HG03280 (cell line): ENCODE measurements around the gene NF2.

Experiments used
- ATAC-seq: cut with Tn5 transposase; IDR thresholded peaks from one replicate; pipeline ENCODE4 v1.9.1; 2021; ENCODE audit warnings: mild to moderate bottlenecking, moderate library complexity; ENCODE audit not compliant: unreplicated experiment

The NF2 gene

DNA sequence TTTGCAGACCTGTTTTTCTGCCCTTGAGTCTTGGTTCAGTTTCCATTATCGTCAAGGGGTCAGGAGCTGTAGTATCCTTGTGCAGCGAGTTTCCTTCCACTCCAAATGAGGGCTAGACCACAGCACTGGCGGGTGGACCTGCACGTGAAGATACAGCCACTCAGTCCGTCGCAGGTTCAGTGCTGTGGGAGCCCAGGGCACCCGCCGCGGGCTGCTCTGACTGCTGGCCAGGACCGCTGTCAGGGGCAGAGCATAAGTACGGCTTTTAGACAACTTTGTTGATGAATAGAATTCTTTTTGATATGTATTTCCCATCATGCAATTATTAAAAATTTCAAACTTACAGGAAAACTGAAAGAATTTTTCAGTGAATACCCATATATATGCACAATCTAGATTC is 56.6 kb downstream of the NF2 start:
- no peak for ATAC-seq

DNA sequence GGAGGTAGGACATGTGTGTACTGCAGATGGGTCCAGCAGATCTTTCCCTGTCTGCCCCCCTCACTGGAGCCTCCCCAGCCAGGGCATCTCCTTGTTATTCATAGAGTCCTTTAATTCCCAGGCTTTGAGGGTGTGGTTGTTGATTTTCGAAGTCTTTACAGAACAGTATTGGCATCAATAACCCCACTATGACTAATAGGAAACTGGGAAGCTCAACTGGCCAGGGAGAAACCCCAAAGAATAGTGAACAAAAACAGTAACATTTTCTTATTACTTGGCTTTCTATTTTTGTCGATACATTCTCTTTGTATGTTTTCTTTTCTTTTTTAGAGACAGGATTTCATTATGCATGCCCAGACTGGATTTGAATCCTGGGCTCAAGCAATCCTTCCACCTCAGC is 57.9 kb downstream of the NF2 start:
- ATAC-seq = no peak

DNA sequence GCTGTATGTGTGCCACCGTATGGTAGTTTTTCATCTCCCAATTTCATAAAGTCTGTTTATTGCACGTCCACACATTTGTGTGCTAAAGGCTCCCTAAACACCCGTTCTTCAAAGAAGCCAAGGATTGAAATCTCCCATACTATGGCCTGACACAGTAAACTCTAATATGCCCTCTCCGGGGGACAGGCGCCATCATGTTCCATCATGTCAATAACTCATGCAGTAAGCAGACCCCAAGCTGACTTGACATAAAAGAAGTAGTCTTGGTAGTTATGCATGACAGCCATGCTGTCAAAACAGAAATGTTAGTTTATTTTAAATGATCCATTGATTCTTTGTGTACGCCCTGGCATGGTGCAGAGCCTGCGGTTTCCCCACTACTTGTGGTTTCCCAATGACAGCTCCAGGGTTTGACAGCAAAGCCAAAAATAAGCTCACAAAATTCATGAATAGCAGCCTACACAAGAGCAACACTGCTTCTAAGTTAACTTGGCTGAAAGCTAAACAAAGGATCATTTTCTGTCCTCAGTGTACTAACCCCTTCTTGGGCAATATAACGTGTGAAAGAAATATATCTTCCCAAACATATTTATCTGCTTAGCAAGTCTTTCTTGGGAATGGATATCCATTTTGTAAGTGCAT is 59.9 kb downstream of the NF2 start:
- no peak for ATAC-seq

DNA sequence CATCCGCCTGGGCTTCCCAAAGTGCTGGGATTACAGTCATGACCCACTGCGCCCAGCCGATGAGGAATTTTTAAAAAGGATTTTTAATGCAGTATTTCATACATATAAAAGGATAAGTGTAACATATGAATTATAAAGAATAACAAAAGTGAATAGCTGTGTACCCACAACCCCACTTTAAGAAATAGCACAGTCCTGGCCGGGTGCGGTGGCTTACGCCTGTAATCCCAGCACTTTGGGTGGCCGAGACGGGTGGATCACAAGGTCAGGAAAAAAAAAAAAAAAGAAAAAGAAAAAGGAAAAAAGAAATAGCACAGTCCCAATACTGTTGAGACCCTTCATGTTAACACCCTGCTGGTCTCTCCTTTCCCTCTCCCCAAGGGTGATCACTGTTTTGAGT is 62.1 kb downstream of the NF2 start:
- ATAC-seq = no peak

DNA sequence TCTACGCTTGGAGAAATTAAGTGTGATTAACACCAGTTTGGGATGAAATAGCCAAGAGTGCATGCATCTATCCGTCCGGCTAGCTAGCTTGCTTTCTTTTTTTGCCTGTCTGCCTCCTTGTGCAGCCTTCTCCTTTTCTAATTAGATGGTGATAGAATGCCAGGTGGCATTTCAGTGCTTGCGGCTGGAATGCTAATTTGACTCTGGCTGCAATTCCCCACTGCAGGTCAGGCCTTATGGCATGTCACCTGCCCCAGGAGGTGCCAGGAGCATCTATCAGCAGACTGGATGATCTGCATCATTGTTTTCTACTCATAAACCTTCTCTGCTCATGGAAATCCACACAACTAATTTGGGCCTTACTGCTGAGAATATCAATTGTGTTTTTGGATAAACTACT is 65.2 kb downstream of the NF2 start:
- no peak for ATAC-seq

DNA sequence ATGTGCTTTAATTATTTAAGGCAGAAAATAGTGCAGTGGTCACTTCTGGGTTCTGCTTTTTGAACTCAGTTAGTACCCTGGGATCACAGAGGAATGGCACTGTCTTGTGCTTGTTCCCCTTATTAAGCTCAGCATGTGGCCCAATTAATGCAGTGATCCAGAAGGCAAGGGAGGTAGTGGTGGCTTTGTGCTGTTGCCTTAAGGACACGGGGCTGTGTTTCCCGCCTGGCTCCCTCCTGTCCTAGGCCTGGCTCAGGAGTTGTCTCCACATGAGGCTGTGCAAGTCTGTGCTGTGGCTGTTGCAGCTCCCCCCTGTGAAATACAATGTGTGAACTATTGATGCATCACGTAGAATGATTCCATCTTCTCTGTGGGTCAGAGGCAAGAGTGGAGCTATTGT is 67.2 kb downstream of the NF2 start:
- no peak for ATAC-seq

DNA sequence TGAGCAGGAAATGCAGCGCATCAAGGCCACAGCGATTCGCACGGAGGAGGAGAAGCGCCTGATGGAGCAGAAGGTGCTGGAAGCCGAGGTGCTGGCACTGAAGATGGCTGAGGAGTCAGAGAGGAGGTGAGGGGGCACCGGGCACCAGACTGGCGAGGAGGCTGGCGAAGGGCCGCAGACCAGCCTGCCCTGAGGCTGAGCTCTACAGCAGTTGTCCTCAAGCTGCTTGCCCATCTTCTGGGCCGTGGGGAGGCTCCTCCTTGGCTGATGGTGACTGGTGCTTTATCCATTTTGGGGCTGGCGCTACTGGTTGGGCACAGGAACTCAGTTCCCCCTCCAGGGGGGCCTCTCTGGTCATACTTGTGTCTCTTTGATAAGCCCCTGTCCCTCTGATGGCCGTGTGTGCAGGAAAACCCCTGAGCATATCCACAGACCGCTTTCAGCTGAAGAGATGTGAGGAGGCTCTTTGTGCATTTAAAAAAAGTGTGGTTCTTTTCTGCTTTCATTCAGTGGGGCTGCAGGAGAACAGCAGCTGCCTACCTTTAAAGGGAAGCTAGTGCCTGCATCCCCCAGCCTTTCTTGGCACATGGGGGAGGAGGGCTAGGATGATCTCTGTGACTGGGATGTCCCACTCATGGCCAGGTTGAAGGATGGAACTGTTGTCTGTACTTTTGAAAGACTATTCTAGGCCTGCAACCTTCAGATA is 70.1 kb downstream of the NF2 start:
- no peak for ATAC-seq

DNA sequence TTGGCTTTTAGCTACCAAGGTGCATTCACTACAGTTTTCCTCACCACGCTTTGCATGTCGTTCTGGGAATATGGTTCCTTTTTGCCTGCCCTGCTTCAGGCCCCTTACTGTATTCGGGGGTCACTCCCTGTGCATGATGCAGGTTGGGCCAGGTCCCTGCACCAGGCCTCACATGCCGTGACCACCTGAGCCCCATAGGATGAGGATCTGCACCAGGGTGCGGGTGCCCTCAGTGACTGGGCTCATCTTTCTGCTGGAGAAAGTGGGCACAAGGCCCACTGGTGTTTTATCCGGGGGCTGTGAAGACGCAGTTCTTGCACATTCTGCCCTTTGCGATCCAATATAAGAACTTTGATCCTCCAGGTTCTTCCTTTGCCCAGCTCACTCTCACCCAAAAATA is 70.7 kb downstream of the NF2 start:
- ATAC-seq = no peak

DNA sequence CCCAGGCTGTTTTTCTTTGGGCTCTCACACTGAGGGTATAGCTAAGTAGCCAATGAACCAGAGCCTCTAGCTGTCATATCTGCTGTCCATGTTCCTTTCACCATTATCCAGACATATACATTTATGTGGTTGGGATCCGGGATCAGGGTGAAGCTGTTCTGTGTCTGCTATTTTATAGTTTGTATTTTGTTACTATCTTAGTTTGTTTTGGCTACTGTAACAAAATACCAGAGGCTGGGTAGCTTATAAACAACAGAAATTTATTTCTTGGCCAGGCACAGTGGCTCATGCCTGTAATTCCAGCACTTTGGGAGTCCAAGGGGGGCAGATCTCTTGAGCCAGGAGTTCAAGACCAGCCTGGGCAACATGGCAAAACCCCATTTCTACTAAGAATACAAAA is 75.9 kb downstream of the NF2 start:
- no peak for ATAC-seq

DNA sequence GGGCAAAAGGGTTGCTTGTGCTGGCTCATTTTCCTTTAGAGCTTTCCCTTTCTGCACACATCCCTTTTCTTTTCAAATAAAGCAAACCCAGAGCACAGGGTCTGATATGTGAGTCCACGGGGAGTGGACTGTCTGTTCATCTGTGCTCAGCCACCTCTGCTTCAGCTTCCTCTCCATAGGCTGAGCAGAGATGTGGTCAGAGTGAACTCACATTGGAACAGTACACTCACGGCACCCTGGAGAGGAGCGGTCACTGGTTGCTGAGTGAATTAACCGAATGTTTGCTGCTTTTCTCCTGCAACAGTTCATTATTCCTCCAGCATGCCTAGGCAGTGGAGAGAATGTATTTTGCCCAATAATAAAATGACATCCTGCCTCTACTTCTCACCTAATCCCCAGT is 80.1 kb downstream of the NF2 start:
- no peak for ATAC-seq

DNA sequence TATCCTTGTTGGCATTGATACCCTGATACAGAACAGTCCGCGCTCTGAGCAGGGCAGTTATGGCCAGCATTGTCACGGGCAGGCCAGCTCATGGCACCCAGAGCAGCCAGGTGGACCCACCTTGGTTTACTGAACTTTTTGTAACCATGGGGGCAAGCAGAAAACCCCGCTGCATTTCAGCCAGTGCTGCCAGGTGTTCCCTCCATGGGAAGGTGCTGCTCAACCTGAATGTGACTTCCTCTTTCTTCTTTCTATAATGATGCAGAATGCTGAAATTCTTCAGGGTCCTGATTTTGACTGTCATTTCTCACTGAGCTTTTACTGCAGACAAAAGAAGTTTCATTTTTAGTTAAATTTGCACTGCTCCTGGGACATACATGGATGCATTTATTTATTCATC is 80.8 kb downstream of the NF2 start:
- ATAC-seq = no peak

DNA sequence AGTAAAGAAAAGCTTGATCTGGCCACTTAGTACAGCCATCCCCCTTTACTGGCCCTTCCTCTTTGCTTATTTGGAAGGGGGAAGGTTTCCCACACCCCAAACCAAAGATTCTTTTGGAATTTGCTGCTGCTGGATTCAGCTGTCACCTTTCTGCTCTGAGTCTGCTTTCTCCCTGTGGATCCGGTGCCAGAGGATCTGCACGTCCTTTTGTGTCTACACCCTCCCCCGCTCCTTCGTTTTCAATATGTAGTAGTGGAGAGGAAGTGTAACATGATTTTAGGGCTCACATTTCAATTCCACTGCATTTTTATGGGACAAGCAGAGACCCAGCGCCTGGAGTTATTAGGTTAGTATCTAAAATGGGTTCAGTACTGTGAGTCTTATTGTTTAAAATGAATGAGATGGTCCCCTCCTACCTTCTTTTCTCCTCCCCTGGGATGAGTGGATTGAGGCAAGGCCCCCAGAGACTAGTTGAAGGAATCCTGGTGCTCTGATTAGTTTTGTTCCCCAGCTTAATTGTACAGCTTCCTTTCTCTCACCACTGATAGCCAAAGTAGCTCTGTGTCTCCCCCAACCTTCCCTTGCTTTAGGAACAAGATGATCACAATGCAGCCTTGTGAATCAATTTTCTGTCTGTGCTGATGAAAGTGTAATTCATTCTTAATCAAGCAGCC is 85.9 kb downstream of the NF2 start:
- ATAC-seq = no peak

DNA sequence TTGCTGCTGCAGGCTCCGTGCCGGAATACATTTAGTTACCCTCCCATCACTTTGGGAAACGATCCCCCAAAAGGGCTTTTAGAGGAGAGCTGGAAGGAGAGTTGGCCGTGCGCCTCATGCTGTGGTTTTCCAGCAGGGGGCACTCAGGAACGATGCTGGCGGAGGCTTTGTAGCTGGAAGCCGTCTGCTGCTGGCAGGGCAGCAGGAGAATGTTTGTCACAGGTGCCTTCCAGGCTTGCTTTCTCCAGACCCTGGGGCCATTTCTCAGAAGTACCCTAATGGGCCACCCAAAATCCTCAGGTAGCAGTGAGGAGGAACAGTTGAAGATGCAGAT is 86.4 kb downstream of the NF2 start:
- ATAC-seq = no peak

DNA sequence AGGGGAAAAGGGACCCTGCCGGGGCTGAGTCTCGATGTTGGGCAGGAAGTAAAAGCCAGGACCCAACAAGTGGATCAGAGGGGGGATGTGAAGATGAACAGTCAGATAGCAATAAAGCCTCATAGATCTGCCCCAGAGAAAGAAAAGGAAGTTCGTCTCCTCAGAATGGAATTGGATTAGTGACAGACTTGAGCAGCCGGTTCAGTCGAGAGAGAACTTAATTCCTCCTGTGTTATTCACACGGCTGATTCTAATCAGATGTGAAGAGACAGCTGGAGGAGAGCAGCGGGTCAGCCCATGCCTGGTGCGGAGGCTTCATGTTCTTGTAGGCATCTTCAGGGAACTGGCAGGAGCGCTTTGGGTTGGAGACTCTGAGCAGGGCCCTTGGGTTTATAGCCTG is 87.0 kb downstream of the NF2 start:
- no peak for ATAC-seq

DNA sequence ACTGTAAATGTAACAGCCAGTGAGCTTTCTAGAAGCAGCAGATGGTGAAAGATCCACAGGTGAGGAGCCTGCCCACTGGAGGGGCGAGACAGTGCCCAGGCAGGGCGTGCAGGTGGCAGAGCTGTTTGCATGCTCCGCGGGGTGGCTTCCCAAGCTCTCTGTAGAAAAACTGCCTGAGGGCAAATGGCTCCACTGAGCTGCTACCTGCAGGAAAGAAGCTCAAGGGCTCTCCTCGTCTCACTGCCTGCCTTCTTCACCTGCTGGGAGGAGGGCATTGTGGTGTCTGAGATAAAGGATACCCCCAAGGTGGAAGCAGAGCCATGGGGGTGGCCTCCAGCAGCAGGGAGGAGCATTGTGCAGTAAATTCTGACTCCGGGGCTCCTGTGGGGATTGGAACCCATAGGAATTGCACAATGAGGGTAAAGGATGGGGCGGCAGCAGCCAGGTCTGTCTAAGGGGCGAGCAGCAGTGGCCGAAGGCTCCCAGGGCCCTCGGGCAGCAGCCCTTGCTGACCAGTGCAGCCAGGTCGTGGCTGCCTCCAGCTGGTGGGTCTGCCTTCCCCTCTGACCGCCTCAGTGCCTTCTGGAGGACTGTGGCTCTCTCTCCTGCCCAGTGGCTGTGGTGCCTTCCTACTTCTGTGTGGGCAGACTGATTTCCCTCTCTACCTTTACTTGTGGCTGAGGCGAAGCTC is 88.3 kb downstream of the NF2 start:
- no peak for ATAC-seq

DNA sequence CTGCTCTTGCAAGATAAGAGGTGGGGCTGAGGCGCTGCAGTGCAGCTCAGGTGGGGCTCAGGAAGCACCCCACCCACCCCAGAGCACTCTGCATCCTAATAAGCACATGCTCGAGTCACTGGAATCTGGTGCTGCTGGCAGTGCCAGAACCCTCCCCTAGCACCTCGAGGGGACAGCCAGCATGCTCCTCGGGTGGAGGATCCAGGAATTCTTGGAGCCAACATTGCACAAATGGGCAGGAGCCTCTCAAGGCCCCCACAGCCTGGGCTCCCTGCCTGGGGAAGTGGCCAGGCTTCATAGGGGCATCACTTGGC is 88.9 kb downstream of the NF2 start:
- no peak for ATAC-seq

DNA sequence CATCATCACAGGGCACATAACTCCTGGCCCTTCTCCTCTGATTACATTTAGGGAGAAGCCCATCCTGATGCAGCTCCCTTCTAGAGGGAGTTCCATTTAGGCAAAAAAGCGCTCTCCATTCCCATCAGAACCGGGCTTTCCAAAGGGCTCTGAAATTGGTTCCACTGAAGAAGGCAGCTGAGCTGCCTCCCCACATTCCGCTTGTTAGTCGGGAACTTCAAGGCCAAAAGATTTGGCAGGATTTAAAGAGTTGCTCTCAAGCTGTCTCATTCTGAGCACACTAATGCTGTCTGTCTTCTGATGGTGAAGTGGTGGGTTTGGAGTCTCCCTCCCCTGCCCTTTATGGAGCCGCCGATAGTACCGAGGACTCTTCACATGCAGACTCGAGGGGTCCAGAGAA is 89.7 kb downstream of the NF2 start:
- ATAC-seq = no peak

DNA sequence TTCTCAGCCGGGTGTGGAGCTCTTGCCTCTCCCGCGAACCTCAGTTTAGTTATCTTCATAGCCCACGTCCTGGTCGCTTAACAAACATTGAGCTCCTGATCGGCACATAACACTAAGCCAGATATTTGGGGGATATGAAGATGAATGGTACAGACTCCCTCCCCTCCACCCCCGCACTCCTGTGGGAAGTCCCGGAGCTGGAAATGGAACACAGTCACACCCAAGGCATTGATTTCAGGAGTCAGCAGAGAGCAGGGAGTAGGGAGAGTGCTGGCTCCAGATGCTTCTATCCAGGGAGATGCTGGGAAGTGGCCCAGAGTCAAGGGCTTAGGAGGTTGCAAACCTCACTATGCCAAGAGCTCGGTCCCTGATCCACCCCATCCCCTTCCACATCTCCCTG is 90.2 kb downstream of the NF2 start:
- ATAC-seq = no peak

DNA sequence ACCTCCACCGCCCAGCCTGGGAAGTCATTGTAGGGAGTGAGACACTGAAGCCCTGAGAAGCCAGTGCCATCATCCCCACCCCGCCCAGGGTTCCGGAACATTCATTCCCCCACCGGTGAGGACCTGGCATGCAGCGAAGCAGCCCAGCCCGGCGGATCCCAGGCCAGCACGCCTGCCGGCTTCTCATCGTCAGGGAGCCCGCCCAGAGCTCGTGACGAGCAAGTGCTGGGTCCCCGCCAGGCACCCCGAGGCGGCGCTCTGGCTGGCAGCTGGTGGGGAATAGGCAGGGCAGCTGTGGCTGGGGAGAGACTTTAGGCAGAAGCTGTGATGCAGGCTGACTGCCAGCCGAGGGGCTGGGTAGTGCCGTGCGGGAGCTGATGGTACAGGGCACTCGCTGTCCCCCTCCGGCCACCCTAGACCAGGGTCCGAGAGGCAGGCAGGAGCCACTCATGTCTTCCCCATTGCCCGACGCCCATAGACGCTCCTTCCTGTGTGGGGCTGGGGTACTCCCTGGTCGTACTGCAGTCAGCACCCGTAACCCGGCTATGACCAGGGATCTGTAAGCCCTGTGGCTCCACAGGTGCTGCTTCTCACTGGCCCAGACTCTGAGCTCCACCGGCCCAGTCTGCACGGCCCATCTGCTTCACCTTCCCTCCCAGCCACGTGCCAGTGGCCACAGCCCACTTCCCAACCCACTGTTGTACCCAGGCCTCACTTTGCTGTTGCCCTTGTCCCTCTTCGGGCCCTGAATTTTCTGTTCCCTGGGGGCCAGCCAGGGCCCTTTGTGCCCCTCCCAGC is 91.9 kb downstream of the NF2 start:
- ATAC-seq = no peak

DNA sequence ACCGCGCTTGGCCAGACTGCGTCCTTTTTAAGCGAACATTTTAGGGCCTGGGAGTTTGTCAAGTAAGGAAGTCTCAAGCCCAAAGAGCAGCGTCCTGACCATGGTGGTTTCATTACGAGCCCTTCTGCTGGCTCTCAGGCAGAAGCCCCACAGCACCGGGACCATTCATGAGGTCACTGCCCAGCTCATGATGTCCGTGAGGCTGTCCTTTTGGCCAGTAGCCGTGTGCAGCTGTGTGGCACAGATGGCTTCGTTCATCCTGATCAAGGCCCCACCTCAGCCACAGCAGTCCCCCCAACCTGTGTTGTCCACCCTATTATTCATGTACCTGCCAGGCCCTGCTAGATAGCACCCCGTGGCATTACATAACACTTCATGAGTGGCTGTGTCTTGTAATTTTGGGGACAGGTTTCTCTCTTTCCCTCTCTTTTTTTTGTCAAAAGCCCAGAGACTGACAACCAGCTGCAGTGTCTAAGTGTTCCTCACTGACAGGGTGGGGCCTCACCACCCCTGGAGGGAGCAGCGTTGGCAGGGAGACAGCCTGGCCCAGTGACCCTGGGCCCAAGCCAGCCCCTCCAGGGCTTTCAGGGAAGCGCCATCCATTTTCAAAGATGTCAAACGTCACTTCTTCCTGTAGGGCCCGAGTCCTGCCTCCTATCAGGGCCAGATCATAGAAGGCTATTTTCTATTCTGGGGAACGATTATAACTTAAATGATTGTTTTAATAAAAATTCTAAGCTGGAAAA is 94.6 kb downstream of the NF2 start:
- no peak for ATAC-seq
